Measurements from ENCODE around the gene CHI3L1.

- TF ChIP-seq, protein P1, sequence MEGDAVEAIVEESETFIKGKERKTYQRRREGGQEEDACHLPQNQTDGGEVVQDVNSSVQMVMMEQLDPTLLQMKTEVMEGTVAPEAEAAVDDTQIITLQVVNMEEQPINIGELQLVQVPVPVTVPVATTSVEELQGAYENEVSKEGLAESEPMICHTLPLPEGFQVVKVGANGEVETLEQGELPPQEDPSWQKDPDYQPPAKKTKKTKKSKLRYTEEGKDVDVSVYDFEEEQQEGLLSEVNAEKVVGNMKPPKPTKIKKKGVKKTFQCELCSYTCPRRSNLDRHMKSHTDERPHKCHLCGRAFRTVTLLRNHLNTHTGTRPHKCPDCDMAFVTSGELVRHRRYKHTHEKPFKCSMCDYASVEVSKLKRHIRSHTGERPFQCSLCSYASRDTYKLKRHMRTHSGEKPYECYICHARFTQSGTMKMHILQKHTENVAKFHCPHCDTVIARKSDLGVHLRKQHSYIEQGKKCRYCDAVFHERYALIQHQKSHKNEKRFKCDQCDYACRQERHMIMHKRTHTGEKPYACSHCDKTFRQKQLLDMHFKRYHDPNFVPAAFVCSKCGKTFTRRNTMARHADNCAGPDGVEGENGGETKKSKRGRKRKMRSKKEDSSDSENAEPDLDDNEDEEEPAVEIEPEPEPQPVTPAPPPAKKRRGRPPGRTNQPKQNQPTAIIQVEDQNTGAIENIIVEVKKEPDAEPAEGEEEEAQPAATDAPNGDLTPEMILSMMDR (IDR thresholded peaks at IDR 0.05): no peak
- no peak for TF ChIP-seq POLR2A (IDR thresholded peaks at IDR 0.05)
Measured at GRCh38 chr1:203176273-203177035, 10.1 kb downstream of the CHI3L1 start.
